Skeletal muscle satellite cell (primary cell): ENCODE results near the gene MGAM2.

Experiments used
- H3K27me3 ChIP-seq: 2 replicates; pipeline ENCODE4 v1.7.0; 2013; ENCODE audit warnings: low read length; ENCODE audit not compliant: control insufficient read depth, insufficient read depth
- H3K36me3 ChIP-seq: 2 replicates; pipeline ENCODE4 v1.7.0; 2013; ENCODE audit warnings: mild to moderate bottlenecking, control low read depth, low read length; ENCODE audit not compliant: insufficient read depth
- H3K4me1 ChIP-seq: 2 replicates; pipeline ENCODE4 v1.7.0; 2013; ENCODE audit warnings: low read length; ENCODE audit not compliant: control insufficient read depth, insufficient read depth
- H3K4me2 ChIP-seq: 2 replicates; pipeline ENCODE4 v1.7.0; 2013; ENCODE audit warnings: mild to moderate bottlenecking, low read length
- H3K4me3 ChIP-seq: 2 replicates; pipeline ENCODE4 v1.7.0; 2013; ENCODE audit warnings: low read length
- H3K9ac ChIP-seq: 2 replicates; pipeline ENCODE4 v1.7.0; 2013; ENCODE audit warnings: mild to moderate bottlenecking, low read depth, low read length, moderate library complexity
- H3K9me3 ChIP-seq: replicated peaks from 2 replicates; pipeline ENCODE4 v1.7.0; 2013; ENCODE audit warnings: mild to moderate bottlenecking, control low read depth, low read length

The MGAM2 gene

DNA sequence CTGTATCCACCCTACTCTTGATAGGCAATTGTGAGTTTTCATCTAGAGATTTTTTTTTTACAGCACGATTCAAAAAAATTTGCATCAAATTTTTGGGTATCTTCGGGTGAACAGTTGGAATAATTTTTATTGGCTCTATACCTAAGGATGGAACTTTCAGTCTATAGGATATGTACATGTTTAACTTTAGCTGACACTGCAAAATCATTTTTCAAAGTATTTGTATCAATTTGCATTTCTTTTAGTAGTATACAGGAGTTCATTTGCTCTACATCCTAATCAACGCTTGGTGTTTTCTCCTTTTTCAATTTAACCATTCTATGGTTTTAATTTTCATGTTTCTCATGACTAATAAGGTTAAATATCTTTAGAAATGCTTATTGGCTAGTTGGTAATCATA, 11.7 kb downstream of the MGAM2 start:
- no peaks in the 10 kb centered on the region for H3K27me3 ChIP-seq
- H3K9ac ChIP-seq = no peak overlapping the region
- no peaks in the 10 kb centered on the region for H3K4me1 ChIP-seq
- no peak overlapping the region for H3K4me3 ChIP-seq
- H3K36me3 ChIP-seq = no peaks in the 10 kb centered on the region
- H3K4me2 ChIP-seq = no peak overlapping the region
- no peaks in the 10 kb centered on the region for H3K9me3 ChIP-seq

GRCh38 chr7:142125256-142125955, 13.9 kb downstream of the MGAM2 start:
- Histone ChIP-seq H3K9me3 (no peaks in the 10 kb centered on the region), H3K9ac (no peak overlapping the region), H3K4me2 (no peak overlapping the region), H3K4me1 (no peaks in the 10 kb centered on the region), H3K4me3 (no peak overlapping the region), H3K36me3 (no peaks in the 10 kb centered on the region), H3K27me3 (no peaks in the 10 kb centered on the region)

- no peak overlapping the region for H3K4me2 ChIP-seq
- peaks cover 4% of the 10 kb centered on the region for H3K4me1 ChIP-seq
- no peaks in the 10 kb centered on the region for H3K36me3 ChIP-seq
- H3K9me3 ChIP-seq = no peaks in the 10 kb centered on the region
- no peak overlapping the region for H3K4me3 ChIP-seq
- H3K27me3 ChIP-seq = no peaks in the 10 kb centered on the region
- H3K9ac ChIP-seq = no peak overlapping the region
These were observed 18.7 kb downstream of the MGAM2 start for GRCh38 chr7:142130267-142130666.

- Histone ChIP-seq H3K4me3 (no peak overlapping the region), H3K4me2 (no peak overlapping the region), H3K9ac (no peak overlapping the region), H3K27me3 (no peaks in the 10 kb centered on the region), H3K36me3 (no peaks in the 10 kb centered on the region), H3K9me3 (no peaks in the 10 kb centered on the region), H3K4me1 (peaks cover 5% of the 10 kb centered on the region)
These were observed 20.1 kb downstream of the MGAM2 start for GRCh38 chr7:142131439-142132185.

GRCh38 chr7:142133731-142134148, 22.2 kb downstream of the MGAM2 start:
- Histone ChIP-seq H3K9me3 (no peaks in the 10 kb centered on the region), H3K36me3 (no peaks in the 10 kb centered on the region), H3K27me3 (no peaks in the 10 kb centered on the region), H3K4me1 (peaks cover 5% of the 10 kb centered on the region), H3K9ac (no peak overlapping the region), H3K4me2 (no peak overlapping the region), H3K4me3 (no peak overlapping the region)

DNA sequence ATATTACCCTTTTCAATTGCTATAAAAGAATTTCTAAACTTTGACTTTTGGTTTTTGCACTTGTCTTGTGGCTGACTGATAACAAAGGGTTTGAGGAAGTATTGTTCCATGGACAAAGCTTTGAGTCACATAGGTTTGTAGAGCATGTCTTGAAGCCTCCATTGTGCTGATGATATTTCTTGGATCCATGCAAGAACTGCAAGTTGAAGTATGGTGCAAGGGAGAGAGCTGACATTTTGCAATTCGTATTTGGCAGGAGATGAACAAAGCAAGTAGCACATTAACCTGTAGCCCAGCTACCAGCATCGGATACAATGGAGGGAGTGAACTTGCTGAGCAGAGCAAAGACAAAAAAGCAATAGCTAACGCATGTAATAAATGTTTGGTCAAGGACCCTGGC, 23.4 kb downstream of the MGAM2 start:
- no peaks in the 10 kb centered on the region for H3K9me3 ChIP-seq
- H3K36me3 ChIP-seq = no peaks in the 10 kb centered on the region
- H3K9ac ChIP-seq = no peak overlapping the region
- H3K4me2 ChIP-seq = no peak overlapping the region
- H3K4me1 ChIP-seq = peaks cover 5% of the 10 kb centered on the region
- H3K27me3 ChIP-seq = no peaks in the 10 kb centered on the region
- no peak overlapping the region for H3K4me3 ChIP-seq

DNA sequence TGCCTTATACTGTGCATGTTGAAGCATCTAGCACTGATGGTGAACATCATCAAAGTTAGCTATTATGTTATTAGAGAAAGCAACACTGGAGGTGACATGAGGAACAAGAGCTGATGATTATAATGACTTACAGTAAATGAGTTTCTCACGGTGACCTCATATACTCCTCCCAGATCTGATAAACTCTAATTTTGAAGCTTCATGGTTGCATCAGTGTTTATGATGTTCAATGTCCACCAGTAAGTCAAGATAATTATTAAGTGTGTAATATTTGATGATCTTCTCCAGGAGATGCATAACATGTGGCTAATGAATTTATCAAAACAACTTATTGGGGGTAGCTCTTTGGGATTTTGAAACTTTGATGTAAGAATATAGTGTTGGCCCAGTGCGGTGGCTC, 27.5 kb downstream of the MGAM2 start:
- Histone ChIP-seq H3K9me3 (no peaks in the 10 kb centered on the region), H3K9ac (no peak overlapping the region), H3K27me3 (no peaks in the 10 kb centered on the region), H3K4me1 (peaks cover 5% of the 10 kb centered on the region), H3K4me2 (no peak overlapping the region), H3K4me3 (no peak overlapping the region), H3K36me3 (no peaks in the 10 kb centered on the region)

DNA sequence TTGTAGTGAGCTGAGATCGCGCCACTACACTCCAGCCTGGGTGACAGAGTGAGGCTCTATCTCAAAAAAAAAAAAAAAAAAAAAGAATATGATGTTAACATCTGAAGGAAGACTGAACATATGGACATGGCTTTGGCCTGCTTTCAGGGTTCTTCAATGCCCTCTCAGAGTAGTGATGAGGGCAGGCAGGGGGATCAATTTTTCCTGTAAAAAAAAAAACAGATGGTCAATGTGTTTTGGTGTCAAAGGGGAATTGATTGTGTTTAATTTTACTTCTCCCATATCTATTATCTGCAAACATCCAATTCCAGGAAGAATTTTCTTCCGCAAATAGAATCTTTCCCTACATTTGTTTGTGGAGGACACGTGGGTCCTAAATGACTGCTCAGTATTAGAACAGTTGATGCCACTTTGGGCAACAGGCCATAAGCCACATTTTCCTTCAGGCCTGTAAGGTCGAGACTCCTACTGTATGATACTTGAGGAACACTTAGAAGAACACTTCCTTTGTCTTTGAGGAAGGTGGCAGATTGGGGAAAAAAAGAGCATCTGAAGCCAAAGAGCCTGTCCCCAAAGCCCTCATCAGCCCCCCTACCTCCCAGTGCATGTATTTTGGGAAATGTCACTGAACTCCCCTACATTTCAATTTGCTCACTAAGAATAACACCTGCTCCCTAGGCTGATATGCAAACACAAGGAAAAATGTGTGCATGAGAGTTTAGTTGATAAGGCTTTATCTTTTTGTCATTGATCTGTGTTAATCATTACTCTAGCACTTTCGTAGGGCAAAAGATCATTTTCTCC, 28.3 kb downstream of the MGAM2 start:
- Histone ChIP-seq H3K4me3 (no peak overlapping the region), H3K9ac (no peak overlapping the region), H3K36me3 (no peaks in the 10 kb centered on the region), H3K4me1 (peaks cover 5% of the 10 kb centered on the region), H3K27me3 (no peaks in the 10 kb centered on the region), H3K4me2 (no peak overlapping the region), H3K9me3 (no peaks in the 10 kb centered on the region)

GRCh38 chr7:142140401-142140959, 29.0 kb downstream of the MGAM2 start:
- Histone ChIP-seq H3K4me2 (no peak overlapping the region), H3K36me3 (no peaks in the 10 kb centered on the region), H3K27me3 (no peaks in the 10 kb centered on the region), H3K4me3 (no peak overlapping the region), H3K9me3 (no peaks in the 10 kb centered on the region), H3K9ac (no peak overlapping the region), H3K4me1 (no peaks in the 10 kb centered on the region)

GRCh38 chr7:142142702-142143101, 31.2 kb downstream of the MGAM2 start:
- Histone ChIP-seq H3K36me3 (no peaks in the 10 kb centered on the region), H3K4me1 (no peaks in the 10 kb centered on the region), H3K9me3 (no peaks in the 10 kb centered on the region), H3K4me2 (no peak overlapping the region), H3K9ac (no peak overlapping the region), H3K27me3 (no peaks in the 10 kb centered on the region), H3K4me3 (no peak overlapping the region)

GRCh38 chr7:142146124-142146523, 34.6 kb downstream of the MGAM2 start:
- H3K4me1 ChIP-seq = no peaks in the 10 kb centered on the region
- H3K9me3 ChIP-seq = no peaks in the 10 kb centered on the region
- H3K4me3 ChIP-seq = no peak overlapping the region
- H3K9ac ChIP-seq = no peak overlapping the region
- no peak overlapping the region for H3K4me2 ChIP-seq
- H3K36me3 ChIP-seq = no peaks in the 10 kb centered on the region
- no peaks in the 10 kb centered on the region for H3K27me3 ChIP-seq
